Prostate gland (tissue), 2 donors: Measurements from ENCODE around the gene AKIRIN2. TPM values are rescaled to one million over a fixed set of nuclear protein-coding genes. Genes with fewer than 3 reads are reported as not detected.
"Not testable (repeated sequence)": the region's sequence is repeated elsewhere in the genome, so short reads cannot be mapped to it uniquely, and the experiment has no call there.

Source experiments
- DNase-seq: peaks from one replicate; pipeline ENCODE4 v3.0.0-alpha.2; 2019; ENCODE audit warnings: low spot score
- H3K27ac ChIP-seq, 2 donors: fragments of 200-600 bp; sonication (generic); 2 replicates each; pipeline ENCODE4 v1.5.1; 2017 to 2019
- H3K27me3 ChIP-seq: fragments of 200-600 bp; sonication (generic); replicated peaks from 2 replicates; pipeline ENCODE4 v1.5.1; 2019; ENCODE audit not compliant: insufficient read depth
- H3K36me3 ChIP-seq, 2 donors: fragments of 200-600 bp; sonication (generic); 1 replicate in 1 of 2; 2 replicates in 1 of 2; pipeline versions ENCODE4 v1.5.1 to v1.8.1; 2017 to 2019
- H3K4me1 ChIP-seq: fragments of 200-600 bp; sonication (generic); replicated peaks from 2 replicates; pipeline ENCODE4 v1.5.1; 2019
- H3K4me3 ChIP-seq, 2 donors: fragments of 200-600 bp; sonication (generic); 2 replicates each; pipeline ENCODE4 v1.5.1; 2017 to 2019
- H3K9me3 ChIP-seq: fragments of 200-600 bp; sonication (generic); 2 replicates; pipeline ENCODE4 v1.5.1; 2017
- CTCF ChIP-seq, 4 experiments: fragments of 200-600 bp in 2 of 4; fragments of 450-650 bp in 2 of 4; sonication (generic) in 2 of 4; IDR thresholded peaks; 1 replicate in 3 of 4; 2 replicates in 1 of 4; pipeline ENCODE4 v1.5.1; 2016 to 2019; ENCODE audit warnings: antibody characterized with exemption in 4 of 4, mild to moderate bottlenecking in 2 of 4, moderate library complexity in 2 of 4
- POLR2A ChIP-seq: fragments of 450-650 bp; IDR thresholded peaks from one replicate; pipeline ENCODE4 v1.6.1; 2016; ENCODE audit warnings: antibody characterized with exemption, mild to moderate bottlenecking
- POLR2AphosphoS5 ChIP-seq: sonication (generic); formaldehyde crosslinking; IDR thresholded peaks from one replicate; pipeline ENCODE4 v1.6.1; 2017; ENCODE audit warnings: antibody characterized with exemption
- WGBS: methylation state at CpG from one replicate; pipeline ENCODE4 v1.1.5; 2018; 5-methylcytosine and 5-hydroxymethylcytosine counted together
- intact Hi-C: fragments of 100-400 bp; cut with DNase I; formaldehyde crosslinking; loops from one replicate; pipeline ENCODE4 v1.14.2; 2022
- total RNA-seq, 2 donors: library from RNA; depleted of rRNA; stranded (reverse); fragments of >200 nt; gene quantifications; one replicate each; pipeline ENCODE4 v1.1.0, GENCODE V29; 2016

The AKIRIN2 gene
- total RNA-seq, 2 donors from 2014 or later, result 28.4 to 44.1 TPM

DNA sequence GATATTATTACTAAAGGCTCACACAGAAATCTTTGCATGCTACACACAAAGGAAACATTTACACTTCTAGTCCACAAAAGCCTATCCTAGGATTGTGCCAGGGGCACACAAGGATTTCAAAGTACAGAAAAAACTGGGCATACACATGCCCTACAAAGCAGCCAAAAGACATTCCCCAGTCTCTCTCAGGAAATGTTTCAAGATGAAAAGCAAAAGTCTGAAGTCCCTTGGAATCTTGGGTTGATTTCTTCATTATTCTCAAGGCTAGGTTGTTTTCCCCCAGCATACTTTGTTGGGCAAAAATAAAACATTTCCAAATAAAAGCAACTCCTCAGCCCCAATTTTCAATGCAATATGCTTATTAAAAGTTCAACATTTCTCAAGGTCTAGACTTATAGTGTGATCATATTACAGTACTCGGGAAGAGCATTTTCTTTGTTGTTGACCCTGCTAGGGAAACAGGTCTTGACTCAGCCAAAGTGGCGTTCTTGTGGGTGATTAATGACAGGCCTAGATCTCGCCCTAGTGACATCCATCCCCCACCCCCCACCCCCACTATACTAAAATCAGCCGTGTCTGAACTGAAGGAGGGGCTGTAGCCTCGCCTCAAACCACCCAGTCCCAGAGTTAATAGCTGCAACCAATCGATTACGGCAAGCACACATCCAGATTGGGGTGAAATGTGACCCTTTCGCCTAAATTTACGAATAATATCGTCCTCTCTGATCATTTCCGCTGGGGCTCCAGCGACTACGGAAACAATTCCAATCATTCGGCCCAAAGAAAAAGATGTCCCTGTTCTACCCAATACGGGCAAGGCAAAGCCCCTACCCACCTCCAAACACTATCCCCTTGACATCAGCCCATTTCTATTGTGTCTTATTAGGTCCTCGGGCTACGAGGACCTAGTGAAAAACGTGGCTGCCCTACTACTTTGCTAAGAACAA lies 1.4 kb downstream of the AKIRIN2 start:
- Histone ChIP-seq H3K27me3 (no peaks in the 10 kb centered on the region), H3K36me3 (no peaks in the 10 kb centered on the region), H3K27ac (peak overlapping the region; percentile 95), H3K4me3 (peak overlapping the region; percentile 95 to 99), H3K4me1 (no peaks in the 10 kb centered on the region), H3K9me3 (no peaks in the 10 kb centered on the region)
- 0% methylated on average over 18 of the region's 18 CpGs for WGBS
- peak; percentile 33 for DNase-seq
- intact Hi-C loops, result loop anchor here (5.0 to 10.0 kb wide), 2 partner anchors 108 to 546 kb away; partner anchors contain the start of genes ORC3 and ZNF292
- TF ChIP-seq POLR2AphosphoS5 (no peak), POLR2A (no peak), CTCF (IDR thresholded peaks at IDR 0.05) (no peak)

DNA sequence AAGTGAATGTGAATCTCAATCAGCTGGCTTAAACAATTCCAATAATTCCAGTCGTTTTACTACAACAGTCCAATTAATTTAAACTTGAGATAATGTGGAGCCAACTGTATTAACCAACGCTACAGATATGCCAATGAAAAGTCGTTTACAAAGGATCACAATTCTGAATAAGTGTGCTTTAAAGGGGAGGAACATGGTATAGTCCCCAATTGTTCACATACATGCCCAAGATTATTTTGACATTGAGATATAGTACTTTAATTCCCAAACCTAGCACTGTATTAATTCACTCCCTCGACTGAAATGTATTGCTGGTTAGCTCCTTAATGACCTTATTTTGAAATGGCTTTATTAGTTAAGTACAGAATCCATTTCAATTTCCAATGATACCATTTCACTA lies 2.5 kb downstream of the AKIRIN2 start:
- Histone ChIP-seq H3K36me3 (no peaks in the 10 kb centered on the region), H3K4me1 (no peaks in the 10 kb centered on the region), H3K4me3 (peak overlapping the region; percentile 95 to 99), H3K9me3 (no peaks in the 10 kb centered on the region), H3K27me3 (no peaks in the 10 kb centered on the region), H3K27ac (peak overlapping the region; percentile 25 to 95)
- TF ChIP-seq POLR2AphosphoS5 (no peak), CTCF (IDR thresholded peaks at IDR 0.05) (no peak), POLR2A (no peak)
- intact Hi-C loops, result no loop called here
- 2% methylated on average over 4 of the region's 4 CpGs for WGBS
- DNase-seq, result no peak

- H3K9me3 ChIP-seq, result no peaks in the 10 kb centered on the region
- WGBS, result 3% methylated on average over 2 of the region's 2 CpGs
- H3K27me3 ChIP-seq, result no peaks in the 10 kb centered on the region
- peak; percentile 13 for TF ChIP-seq POLR2AphosphoS5
- TF ChIP-seq CTCF (IDR thresholded peaks at IDR 0.05), result no peak
- H3K27ac ChIP-seq, result peak overlapping the region in 1 of 2 donors; percentile 46
- intact Hi-C loops, result no loop called here
- no peaks in the 10 kb centered on the region for H3K36me3 ChIP-seq
- DNase-seq, result no peak
- H3K4me1 ChIP-seq, result no peaks in the 10 kb centered on the region
- H3K4me3 ChIP-seq, result peak overlapping the region; percentile 7 to 95
These were observed 3.5 kb downstream of the AKIRIN2 start for GRCh38 chr6:87698547-87699006.

DNA sequence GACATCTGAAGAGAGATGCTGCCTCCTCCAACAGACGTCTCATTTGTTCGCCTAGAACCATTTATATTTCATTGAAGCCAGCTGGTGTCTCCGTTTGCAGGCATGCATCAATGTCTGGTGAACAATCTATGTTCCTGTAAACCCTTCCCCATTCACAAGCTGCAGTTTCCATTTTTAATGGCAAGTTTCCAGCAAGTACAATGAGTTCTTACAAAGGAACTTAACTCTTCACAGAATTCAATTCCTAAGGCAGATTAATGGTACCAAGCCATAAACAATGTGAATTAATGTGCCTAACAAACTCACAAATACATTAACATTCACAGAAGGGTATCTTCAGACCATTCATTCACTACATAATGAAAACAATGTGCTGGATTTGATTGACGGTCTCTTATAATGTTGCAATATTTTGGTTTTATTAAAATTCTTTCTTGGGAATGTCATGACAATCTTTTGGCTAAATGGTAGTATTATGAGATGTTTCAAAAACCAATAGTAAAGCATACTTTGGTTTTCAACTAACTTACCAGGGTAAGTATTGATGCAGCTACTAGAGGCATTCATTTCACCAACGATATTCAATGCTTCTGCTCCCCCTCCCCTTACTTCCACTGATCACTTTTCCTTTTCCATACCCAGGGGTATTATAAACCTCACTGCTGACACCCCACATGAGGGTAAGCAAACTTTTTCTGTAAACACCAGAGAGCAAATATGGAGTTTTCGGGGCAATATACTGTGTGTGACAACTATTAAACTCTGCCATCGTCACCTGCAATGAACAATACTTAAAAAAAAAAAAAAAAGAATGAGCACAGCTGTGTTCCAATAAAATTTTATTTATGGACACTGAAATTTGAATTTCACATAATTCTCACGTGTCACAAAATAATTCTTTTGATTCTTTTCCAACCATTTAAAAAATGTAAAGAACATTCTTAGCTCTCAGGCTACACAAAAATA lies 4.2 kb downstream of the AKIRIN2 start:
- no peak for TF ChIP-seq CTCF (IDR thresholded peaks at IDR 0.05)
- no peak for TF ChIP-seq POLR2A
- TF ChIP-seq POLR2AphosphoS5, result peak; percentile 17
- Histone ChIP-seq H3K27me3 (no peaks in the 10 kb centered on the region), H3K4me1 (no peaks in the 10 kb centered on the region), H3K4me3 (peak overlapping the region; percentile 7 to 95), H3K27ac (peak overlapping the region in 1 of 2 donors; percentile 46), H3K36me3 (no peaks in the 10 kb centered on the region), H3K9me3 (no peaks in the 10 kb centered on the region)
- no peak for DNase-seq
- intact Hi-C loops, result no loop called here
- 20% methylated on average over 8 of the region's 8 CpGs for WGBS

DNA sequence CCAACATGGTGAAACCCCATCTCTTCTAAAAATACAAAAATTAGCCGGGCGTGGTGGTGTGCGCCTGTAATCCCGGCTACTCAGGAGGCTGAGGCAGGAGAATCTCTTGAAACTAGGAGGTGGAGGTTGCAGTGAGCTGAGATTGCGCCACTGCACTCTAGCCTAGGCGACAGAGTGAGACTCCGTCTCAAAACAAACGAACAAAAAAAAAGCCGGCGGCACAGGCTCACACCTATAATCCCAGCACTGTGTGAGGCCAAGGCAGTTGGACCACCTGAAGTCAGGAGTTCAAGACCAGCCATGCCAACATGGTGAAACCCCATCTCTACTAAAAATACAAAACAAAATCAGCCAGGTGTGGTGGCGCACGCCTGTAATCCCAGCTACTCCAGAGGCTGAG lies 5.2 kb downstream of the AKIRIN2 start:
- H3K27ac ChIP-seq, H3K9me3 ChIP-seq, intact Hi-C loops, H3K4me1 ChIP-seq, DNase-seq, H3K4me3 ChIP-seq, H3K27me3 ChIP-seq, H3K36me3 ChIP-seq: not testable (repeated sequence)
- 96% methylated on average over 12 of the region's 12 CpGs for WGBS
